PC-3 (cell line): ENCODE data around the gene GALNT11.
"Not testable (repeated sequence)": the region's sequence is repeated elsewhere in the genome, so short reads cannot be mapped to it uniquely, and the experiment has no call there.

ENCODE experiments used
- EZH2 ChIP-seq: fragments of 300-600 bp; sonication (generic); IDR thresholded peaks from one replicate; pipeline ENCODE4 v1.6.1; 2017; ENCODE audit warnings: antibody characterized with exemption, mild to moderate bottlenecking, low read length; ENCODE audit not compliant: unreplicated experiment
- EZH2phosphoT487 ChIP-seq: fragments of 300-600 bp; sonication (generic); IDR thresholded peaks from 2 replicates; pipeline ENCODE4 v1.6.1; 2018; ENCODE audit warnings: mild to moderate bottlenecking, antibody characterized with exemption, low read length, borderline replicate concordance

DNA sequence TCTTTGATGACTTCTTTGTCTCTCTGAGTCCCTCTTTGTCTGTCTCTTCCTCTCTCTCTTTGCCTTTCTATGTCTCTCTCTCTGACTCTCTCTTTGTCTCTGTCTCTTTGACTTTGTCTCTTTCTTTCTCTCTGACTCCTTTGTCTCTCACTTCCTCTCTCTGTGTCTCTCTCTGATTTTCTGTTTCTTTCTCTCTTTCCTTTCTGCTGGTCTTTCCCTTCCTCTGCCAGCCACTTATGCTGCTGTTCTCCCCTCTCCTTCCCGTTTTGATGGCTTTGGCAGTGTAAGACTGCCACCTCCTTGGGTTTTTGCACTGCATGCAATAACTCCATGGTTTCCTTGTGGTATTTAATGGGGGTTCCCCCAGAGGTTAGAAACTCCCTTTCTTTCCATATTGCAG lies 5.2 kb downstream of the GALNT11 start:
- not testable (repeated sequence) for TF ChIP-seq EZH2, EZH2phosphoT487
